Testis (tissue), 2 donors: ENCODE results near the gene RASL11B.

Source experiments
- CTCF ChIP-seq, 3 experiments: fragments of 450-650 bp in 2 of 3; fragments of 200-600 bp in 1 of 3; sonication (generic) in 1 of 3; IDR thresholded peaks; one replicate each; pipeline ENCODE4 v1.5.1; 2016 to 2019; ENCODE audit warnings: antibody characterized with exemption in 3 of 3, mild to moderate bottlenecking in 2 of 3, moderate library complexity in 1 of 3
- POLR2A ChIP-seq: fragments of 450-650 bp; IDR thresholded peaks from one replicate; pipeline ENCODE4 v1.6.1; 2017; ENCODE audit warnings: antibody characterized with exemption, mild to moderate bottlenecking, moderate library complexity

- TF ChIP-seq POLR2A (no peak), CTCF (IDR thresholded peaks at IDR 0.05) (no peak)
Measured at GRCh38 chr4:52883707-52884669, 21.9 kb downstream of the RASL11B start.
